ENCODE data around the gene AUTS2.

DNA sequence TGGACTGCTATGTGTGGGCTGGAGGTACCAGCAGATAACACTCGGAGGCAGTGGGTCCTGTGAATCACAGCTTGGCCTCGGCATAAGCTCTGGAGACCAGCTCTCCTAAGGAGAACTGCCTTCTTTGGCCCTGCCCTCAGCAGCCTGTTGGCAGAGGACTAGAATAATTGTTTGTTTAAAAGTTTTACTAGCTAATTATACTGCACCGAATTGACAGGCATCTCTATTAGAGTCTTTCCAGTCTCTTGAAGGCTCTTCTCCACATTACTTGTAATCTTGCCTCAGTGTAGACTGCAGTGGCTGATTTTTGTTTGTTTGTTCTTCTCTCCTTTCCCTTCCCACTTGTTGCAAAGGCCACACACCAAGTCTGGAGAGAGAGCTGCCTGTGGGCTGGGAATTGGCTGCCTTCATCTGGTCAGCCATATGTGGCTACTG is 183.2 kb downstream of the AUTS2 start:
- no peak for TF ChIP-seq EZH2phosphoT487 (IDR thresholded peaks at IDR 0.05; ENCODE audit: insufficient read depth, low read depth)
- no peak for TF ChIP-seq EZH2 (IDR thresholded peaks at IDR 0.05; ENCODE audit: insufficient read depth, poor library complexity, severe bottlenecking)

Measured in GM23248 (cell line).